ENCODE results near the gene GFOD1. TPM values are rescaled to one million over a fixed set of nuclear protein-coding genes. Genes with fewer than 3 reads are reported as not detected.

GFOD1 gene
- total RNA-seq, 4 donors from 2014 or later = 21.8 to 49.4 (median 31.1) TPM

GRCh38 chr6:13441778-13442177 is 45.6 kb downstream of the GFOD1 start:
- peaks cover 0 to 32% (median 13%) of the 10 kb centered on the region in 4 donors for H3K4me1 ChIP-seq
- WGBS, 2 donors = 86 to 88% methylated on average over 4 of the region's 4 CpGs
- H3K27me3 ChIP-seq = no peaks in the 10 kb centered on the region
- no peak for DNase-seq (ENCODE audit: low spot score in 2 of 2)
- H3K9me3 ChIP-seq = no peaks in the 10 kb centered on the region
- no peak overlapping the region for H3K27ac ChIP-seq
- TF ChIP-seq POLR2A (IDR thresholded peaks at IDR 0.05) (no peak), EP300 (IDR thresholded peaks at IDR 0.05) (no peak), CTCF (IDR thresholded peaks at IDR 0.05) (no peak)
- no peaks in the 10 kb centered on the region for H3K36me3 ChIP-seq
- H3K4me3 ChIP-seq = no peak overlapping the region

GRCh38 chr6:13439644-13440043 is 47.8 kb downstream of the GFOD1 start:
- no peaks in the 10 kb centered on the region for H3K27me3 ChIP-seq
- peaks cover 0 to 12% (median 3%) of the 10 kb centered on the region in 4 donors for H3K4me1 ChIP-seq
- H3K9me3 ChIP-seq = peaks cover 0 to 2% (median 0%) of the 10 kb centered on the region in 4 donors
- no peak for DNase-seq (ENCODE audit: low spot score in 2 of 2)
- no peaks in the 10 kb centered on the region for H3K36me3 ChIP-seq
- H3K27ac ChIP-seq = no peak overlapping the region
- TF ChIP-seq POLR2A (IDR thresholded peaks at IDR 0.05) = no peak
- no peak for TF ChIP-seq EP300 (IDR thresholded peaks at IDR 0.05)
- no peak for TF ChIP-seq CTCF (IDR thresholded peaks at IDR 0.05)
- 89 to 100% methylated on average over 1 of the region's 1 CpG for WGBS, 2 donors
- no peak overlapping the region for H3K4me3 ChIP-seq

GRCh38 chr6:13438126-13438525 is 49.3 kb downstream of the GFOD1 start:
- H3K36me3 ChIP-seq = no peaks in the 10 kb centered on the region

GRCh38 chr6:13437218-13437996 is 50.0 kb downstream of the GFOD1 start:
- no peak for DNase-seq (ENCODE audit: low spot score in 2 of 2)
- H3K4me3 ChIP-seq = no peak overlapping the region
- WGBS, 2 donors = 88 to 100% methylated on average over 3 of the region's 3 CpGs
- TF ChIP-seq CTCF (IDR thresholded peaks at IDR 0.05) = no peak
- TF ChIP-seq EP300 (IDR thresholded peaks at IDR 0.05) = no peak
- TF ChIP-seq POLR2A (IDR thresholded peaks at IDR 0.05) = no peak
- peaks cover 0 to 5% (median 0%) of the 10 kb centered on the region in 4 donors for H3K9me3 ChIP-seq
- no peaks in the 10 kb centered on the region for H3K36me3 ChIP-seq
- no peak overlapping the region for H3K27ac ChIP-seq
- no peaks in the 10 kb centered on the region for H3K27me3 ChIP-seq
- H3K4me1 ChIP-seq = peaks cover 0 to 16% (median 6%) of the 10 kb centered on the region in 4 donors

More at GRCh38 chr6:13438126-13438525, 49.3 kb downstream of the GFOD1 start:
- TF ChIP-seq EP300 (IDR thresholded peaks at IDR 0.05) = no peak
- TF ChIP-seq POLR2A (IDR thresholded peaks at IDR 0.05) = no peak
- TF ChIP-seq CTCF (IDR thresholded peaks at IDR 0.05) = no peak
- WGBS, 2 donors = 94 to 97% methylated on average over 1 of the region's 1 CpG
- Histone ChIP-seq H3K4me3 (no peak overlapping the region), H3K27ac (no peak overlapping the region), H3K4me1 (peaks cover 0 to 14% (median 6%) of the 10 kb centered on the region in 4 donors), H3K27me3 (no peaks in the 10 kb centered on the region), H3K9me3 (peaks cover 0 to 5% (median 0%) of the 10 kb centered on the region in 4 donors)
- no peak for DNase-seq (ENCODE audit: low spot score in 2 of 2)
